Endothelial cell (in vitro differentiated cells): ENCODE results near the gene FCHO2. TPM values are rescaled to one million over a fixed set of nuclear protein-coding genes. Genes with fewer than 3 reads are reported as not detected.
A peak's percentile ranks its signal among the peaks of the same experiment; 100 is the strongest.

Experiments used
- DNase-seq: peaks from one replicate; pipeline ENCODE4 v3.0.0; 2021; ENCODE audit warnings: low spot score
- H3K27ac Mint-ChIP-seq: one replicate; pipeline ENCODE4 v1.8.0; 2021; ENCODE audit warnings: mixed read lengths, inconsistent platforms; ENCODE audit not compliant: unreplicated experiment
- H3K27me3 Mint-ChIP-seq: one replicate; pipeline ENCODE4 v1.8.0; 2021; ENCODE audit warnings: mild to moderate bottlenecking, moderate library complexity, mixed read lengths, inconsistent platforms; ENCODE audit not compliant: unreplicated experiment
- H3K36me3 Mint-ChIP-seq: one replicate; pipeline ENCODE4 v1.8.0; 2021; ENCODE audit warnings: mild to moderate bottlenecking, low read depth, mixed read lengths, inconsistent platforms; ENCODE audit not compliant: unreplicated experiment
- H3K4me1 Mint-ChIP-seq: one replicate; pipeline ENCODE4 v1.8.0; 2021; ENCODE audit warnings: mild to moderate bottlenecking, mixed read lengths, inconsistent platforms; ENCODE audit not compliant: unreplicated experiment
- H3K4me3 Mint-ChIP-seq: one replicate; pipeline ENCODE4 v1.8.0; 2021; ENCODE audit warnings: mild to moderate bottlenecking, mixed read lengths, inconsistent platforms; ENCODE audit not compliant: unreplicated experiment
- H3K9me3 Mint-ChIP-seq: one replicate; pipeline ENCODE4 v1.8.0; 2021; ENCODE audit warnings: mixed read lengths, inconsistent platforms; ENCODE audit not compliant: unreplicated experiment
- CTCF ChIP-seq: fragments of 200-600 bp; sonication (generic); IDR thresholded peaks from one replicate; pipeline ENCODE4 v1.5.0; 2021; ENCODE audit warnings: antibody characterized with exemption; ENCODE audit not compliant: unreplicated experiment
- total RNA-seq: library from RNA; stranded (reverse); fragmentation: NEBNext Ultra II Directional; extraction: Animal tissue kit (Norgen Biotek cat#: 25700); gene quantifications from one replicate; pipeline ENCODE4 v1.2.1, GENCODE V29; 2021; ENCODE audit not compliant: unreplicated experiment

Gene FCHO2
- total RNA-seq, 1 donor from 2014 or later, result 41.9 TPM

DNA sequence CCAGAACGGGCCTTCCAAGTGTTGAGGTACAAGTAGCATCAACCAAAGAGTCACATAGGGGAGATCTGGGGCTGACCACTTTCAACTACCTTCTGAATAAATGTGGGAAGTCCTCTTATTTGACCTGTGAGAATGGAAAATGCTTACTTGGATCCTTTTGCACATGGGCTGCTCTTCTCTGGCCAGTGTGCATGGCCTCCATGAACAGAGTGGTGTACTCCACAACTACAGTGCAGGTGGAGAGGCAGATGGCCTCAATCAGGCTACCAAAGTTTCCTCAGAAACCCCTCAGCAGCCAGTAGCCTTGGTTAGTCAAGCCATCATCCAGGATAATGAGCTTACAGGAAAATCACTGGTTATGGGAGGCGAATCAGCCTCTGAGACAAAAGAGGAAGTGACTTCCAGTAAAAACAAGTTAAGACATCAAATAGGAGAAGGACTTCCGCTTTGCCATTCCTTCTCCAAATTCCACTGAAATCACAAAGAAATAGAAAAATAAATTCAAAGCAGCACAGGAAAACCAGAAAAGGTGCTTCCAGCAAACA lies 18.3 kb upstream of the FCHO2 start:
- peak overlapping the region; percentile 96 for H3K27ac Mint-ChIP-seq
- TF ChIP-seq CTCF, result no peak

GRCh38 chr5:72938206-72938605 lies 17.6 kb upstream of the FCHO2 start:
- Mint-ChIP-seq H3K9me3 (no peaks in the 10 kb centered on the region), H3K27ac (peak overlapping the region; percentile 96), H3K36me3 (peaks cover 16% of the 10 kb centered on the region), H3K4me1 (peaks cover 20% of the 10 kb centered on the region), H3K4me3 (no peak overlapping the region), H3K27me3 (peaks cover 5% of the 10 kb centered on the region)
- TF ChIP-seq CTCF, result no peak
- no peak for DNase-seq

More for the DNA sequence above, 18.3 kb upstream of the FCHO2 start:
- peaks cover 5% of the 10 kb centered on the region for H3K27me3 Mint-ChIP-seq
- peaks cover 20% of the 10 kb centered on the region for H3K4me1 Mint-ChIP-seq
- peak overlapping the region; percentile 34 for H3K4me3 Mint-ChIP-seq
- no peaks in the 10 kb centered on the region for H3K9me3 Mint-ChIP-seq
- no peak for DNase-seq
- peaks cover 18% of the 10 kb centered on the region for H3K36me3 Mint-ChIP-seq

DNA sequence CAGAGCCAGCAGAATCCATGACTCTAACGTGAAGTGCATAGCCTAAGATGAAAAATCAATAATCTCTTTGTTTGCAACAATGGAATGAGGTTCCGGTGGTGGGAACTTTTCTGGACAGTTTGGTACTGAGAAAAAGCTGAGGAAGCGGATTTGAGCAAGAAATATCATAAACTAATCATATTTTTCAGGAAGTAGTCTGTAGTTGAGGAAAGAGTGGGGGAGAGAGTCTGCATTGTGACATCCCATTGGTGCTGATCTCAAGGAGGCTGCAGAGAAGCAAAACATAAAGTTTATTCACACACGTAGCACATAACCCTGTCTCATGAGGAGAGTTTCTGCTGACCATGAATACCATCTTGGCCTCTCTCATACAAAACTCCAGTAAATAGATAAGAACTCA lies 15.8 kb upstream of the FCHO2 start:
- DNase-seq, result no peak
- Mint-ChIP-seq H3K9me3 (no peaks in the 10 kb centered on the region), H3K27me3 (peaks cover 5% of the 10 kb centered on the region), H3K27ac (no peak overlapping the region), H3K36me3 (peaks cover 16% of the 10 kb centered on the region), H3K4me1 (peaks cover 20% of the 10 kb centered on the region), H3K4me3 (no peak overlapping the region)
- TF ChIP-seq CTCF, result no peak

- no peak for TF ChIP-seq CTCF
- no peak for DNase-seq
- Mint-ChIP-seq H3K36me3 (no peaks in the 10 kb centered on the region), H3K4me3 (no peak overlapping the region), H3K4me1 (peaks cover 5% of the 10 kb centered on the region), H3K9me3 (no peaks in the 10 kb centered on the region), H3K27me3 (peaks cover 2% of the 10 kb centered on the region), H3K27ac (no peak overlapping the region)
These were observed 12.5 kb upstream of the FCHO2 start for GRCh38 chr5:72943307-72943706.

GRCh38 chr5:72947498-72947897 lies 8.3 kb upstream of the FCHO2 start:
- TF ChIP-seq CTCF, result no peak
- Mint-ChIP-seq H3K4me1 (no peaks in the 10 kb centered on the region), H3K27me3 (peaks cover 6% of the 10 kb centered on the region), H3K9me3 (no peaks in the 10 kb centered on the region), H3K36me3 (no peaks in the 10 kb centered on the region), H3K27ac (no peak overlapping the region), H3K4me3 (no peak overlapping the region)
- DNase-seq, result no peak
